ENCODE measurements around the gene TIE1.

DNA sequence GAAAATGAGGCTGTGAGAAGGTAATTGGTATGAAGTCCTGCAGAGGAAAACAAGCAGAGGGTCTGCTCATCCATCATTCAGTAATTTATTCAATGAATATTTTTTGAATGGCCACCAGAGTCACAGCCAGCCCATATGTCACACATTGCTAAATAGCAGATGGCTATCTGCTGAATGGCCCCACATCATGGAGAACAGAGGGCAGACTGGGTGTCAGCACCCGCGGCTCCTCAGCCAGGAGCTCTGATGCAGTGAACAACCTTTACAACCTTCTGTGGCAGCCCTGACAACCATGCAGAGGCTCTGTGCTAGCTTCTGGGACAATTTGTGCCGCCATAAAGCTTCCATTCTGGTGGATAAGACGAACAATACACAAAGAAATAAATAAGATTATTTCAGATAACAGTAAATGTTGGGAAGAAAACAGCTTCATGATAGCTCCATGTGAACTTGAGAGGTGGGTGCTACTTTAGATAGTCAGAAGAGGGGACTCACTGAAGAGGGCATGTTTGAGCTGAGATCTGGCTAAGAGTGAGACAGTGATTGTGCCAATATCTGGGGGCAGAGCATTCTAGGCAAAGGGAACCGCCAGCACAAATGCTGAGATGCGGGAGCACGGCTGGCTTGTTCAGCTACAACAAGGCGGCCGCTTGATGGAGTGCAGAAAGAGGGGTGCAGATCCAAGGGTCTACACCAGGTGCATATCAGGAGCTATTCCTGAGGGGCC, 12.6 kb upstream of the TIE1 start:
- TF ChIP-seq, protein P1, sequence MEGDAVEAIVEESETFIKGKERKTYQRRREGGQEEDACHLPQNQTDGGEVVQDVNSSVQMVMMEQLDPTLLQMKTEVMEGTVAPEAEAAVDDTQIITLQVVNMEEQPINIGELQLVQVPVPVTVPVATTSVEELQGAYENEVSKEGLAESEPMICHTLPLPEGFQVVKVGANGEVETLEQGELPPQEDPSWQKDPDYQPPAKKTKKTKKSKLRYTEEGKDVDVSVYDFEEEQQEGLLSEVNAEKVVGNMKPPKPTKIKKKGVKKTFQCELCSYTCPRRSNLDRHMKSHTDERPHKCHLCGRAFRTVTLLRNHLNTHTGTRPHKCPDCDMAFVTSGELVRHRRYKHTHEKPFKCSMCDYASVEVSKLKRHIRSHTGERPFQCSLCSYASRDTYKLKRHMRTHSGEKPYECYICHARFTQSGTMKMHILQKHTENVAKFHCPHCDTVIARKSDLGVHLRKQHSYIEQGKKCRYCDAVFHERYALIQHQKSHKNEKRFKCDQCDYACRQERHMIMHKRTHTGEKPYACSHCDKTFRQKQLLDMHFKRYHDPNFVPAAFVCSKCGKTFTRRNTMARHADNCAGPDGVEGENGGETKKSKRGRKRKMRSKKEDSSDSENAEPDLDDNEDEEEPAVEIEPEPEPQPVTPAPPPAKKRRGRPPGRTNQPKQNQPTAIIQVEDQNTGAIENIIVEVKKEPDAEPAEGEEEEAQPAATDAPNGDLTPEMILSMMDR (IDR thresholded peaks at IDR 0.05), result no peak
- no peak for TF ChIP-seq EP300 (IDR thresholded peaks at IDR 0.05)

All from gastroesophageal sphincter (tissue), 3 donors.